GM21367 (cell line): ENCODE data around the gene CC2D2A.

Experiments
- ATAC-seq: cut with Tn5 transposase; IDR thresholded peaks from one replicate; pipeline ENCODE4 v1.9.1; 2021; ENCODE audit not compliant: unreplicated experiment

Gene CC2D2A

GRCh38 chr4:15552557-15553362, 83.1 kb downstream of the CC2D2A start:
- no peak for ATAC-seq

GRCh38 chr4:15556511-15557092, 86.9 kb downstream of the CC2D2A start:
- no peak for ATAC-seq

- ATAC-seq: no peak
These were observed 88.3 kb downstream of the CC2D2A start for GRCh38 chr4:15557786-15558550.

- ATAC-seq: no peak
These were observed 88.9 kb downstream of the CC2D2A start for GRCh38 chr4:15558561-15558960.

- no peak for ATAC-seq
These were observed 92.4 kb downstream of the CC2D2A start for GRCh38 chr4:15562114-15562513.

- no peak for ATAC-seq
These were observed 92.9 kb downstream of the CC2D2A start for GRCh38 chr4:15562623-15563022.

GRCh38 chr4:15563871-15564270, 94.2 kb downstream of the CC2D2A start:
- no peak for ATAC-seq

- ATAC-seq: no peak
These were observed 99.1 kb downstream of the CC2D2A start for GRCh38 chr4:15568821-15569220.

GRCh38 chr4:15569746-15570145, 100.1 kb downstream of the CC2D2A start:
- no peak for ATAC-seq

- no peak for ATAC-seq
These were observed 106.3 kb downstream of the CC2D2A start for GRCh38 chr4:15575966-15576365.

- ATAC-seq: no peak
These were observed 107.8 kb downstream of the CC2D2A start for GRCh38 chr4:15577508-15577907.

GRCh38 chr4:15584785-15585184, 115.1 kb downstream of the CC2D2A start:
- no peak for ATAC-seq

- no peak for ATAC-seq
These were observed 115.6 kb downstream of the CC2D2A start for GRCh38 chr4:15585331-15585730.

- ATAC-seq: no peak
These were observed 116.4 kb downstream of the CC2D2A start for GRCh38 chr4:15586066-15586465.

- no peak for ATAC-seq
These were observed 118.0 kb downstream of the CC2D2A start for GRCh38 chr4:15587649-15588048.

- no peak for ATAC-seq
These were observed 123.1 kb downstream of the CC2D2A start for GRCh38 chr4:15592799-15593198.

- no peak for ATAC-seq
These were observed 129.0 kb downstream of the CC2D2A start for GRCh38 chr4:15598644-15599043.

- no peak for ATAC-seq
These were observed 130.5 kb downstream of the CC2D2A start for GRCh38 chr4:15600176-15600575.

- no peak for ATAC-seq
These were observed 132.2 kb downstream of the CC2D2A start for GRCh38 chr4:15601862-15602261.

GRCh38 chr4:15605537-15605936, 135.9 kb downstream of the CC2D2A start:
- ATAC-seq: no peak

- ATAC-seq: no peak
These were observed 141.2 kb downstream of the CC2D2A start for GRCh38 chr4:15610855-15611254.

GRCh38 chr4:15612136-15612535, 142.5 kb downstream of the CC2D2A start:
- no peak for ATAC-seq
